SK-N-SH treated with all-trans-retinoic acid at 6 μM for 48 hours (cell line): ENCODE data around the gene PHACTR4.

ENCODE experiments used
- ATAC-seq: fragments of 200-7000 bp; cut with Tn5 transposase; 3 replicates; pipeline ENCODE4 v1.9.1; 2020; ENCODE audit warnings: mild to moderate bottlenecking, moderate library complexity
- ARNTL ChIP-seq: fragments of 450-650 bp; formaldehyde crosslinking; IDR thresholded peaks from 2 replicates; pipeline ENCODE4 v1.5.0; 2020; ENCODE audit warnings: low read depth, mild to moderate bottlenecking, moderate library complexity, borderline replicate concordance
- BACH2 ChIP-seq: fragments of 250-450 bp; sonication (Bioruptor Pico); IDR thresholded peaks from 2 replicates; pipeline ENCODE4 v1.9.0; 2021; ENCODE audit warnings: mild to moderate bottlenecking, borderline replicate concordance
- CSDC2 ChIP-seq: fragments of 250-450 bp; sonication (Bioruptor Pico); IDR thresholded peaks from 2 replicates; pipeline ENCODE4 v1.5.0; 2020; ENCODE audit warnings: mild to moderate bottlenecking, moderate library complexity
- ESRRG ChIP-seq: fragments of 250-450 bp; sonication (Bioruptor Pico); IDR thresholded peaks from 2 replicates; pipeline ENCODE4 v1.6.1; 2021; ENCODE audit warnings: mild to moderate bottlenecking
- ISL1 ChIP-seq: fragments of 250-450 bp; sonication (Bioruptor Pico); IDR thresholded peaks from 2 replicates; pipeline ENCODE4 v2.1.2; 2022; ENCODE audit warnings: mild to moderate bottlenecking, moderate library complexity
- OSR1 ChIP-seq: fragments of 250-450 bp; sonication (Bioruptor Pico); IDR thresholded peaks from 2 replicates; pipeline ENCODE4 v1.8.0; 2022; ENCODE audit warnings: moderate library complexity, mild to moderate bottlenecking, inconsistent platforms
- PPARA ChIP-seq: fragments of 250-450 bp; sonication (Bioruptor Pico); IDR thresholded peaks from 2 replicates; pipeline ENCODE4 v1.5.0; 2020; ENCODE audit warnings: mild to moderate bottlenecking, borderline replicate concordance
- RARB ChIP-seq: fragments of 250-450 bp; sonication (Bioruptor Pico); IDR thresholded peaks from 2 replicates; pipeline ENCODE4 v1.8.0; 2021; ENCODE audit warnings: mild to moderate bottlenecking, moderate library complexity
- SNAI2 ChIP-seq: fragments of 250-450 bp; sonication (Bioruptor Pico); IDR thresholded peaks from 2 replicates; pipeline ENCODE4 v1.5.0; 2020; ENCODE audit warnings: mild to moderate bottlenecking, moderate library complexity
- TCF4 ChIP-seq: fragments of 250-450 bp; sonication (Bioruptor Pico); IDR thresholded peaks from 2 replicates; pipeline ENCODE4 v1.8.0; 2021; ENCODE audit warnings: mild to moderate bottlenecking, moderate library complexity, borderline replicate concordance
- TOX ChIP-seq: fragments of 250-450 bp; sonication (Bioruptor Pico); IDR thresholded peaks from 2 replicates; pipeline ENCODE4 v1.8.0; 2021; ENCODE audit warnings: mild to moderate bottlenecking, moderate library complexity, borderline replicate concordance
- ZC3H10 ChIP-seq: fragments of 250-450 bp; sonication (Bioruptor Pico); IDR thresholded peaks from 2 replicates; pipeline ENCODE4 v1.5.1; 2021; ENCODE audit warnings: mild to moderate bottlenecking, moderate library complexity
- ZFP3 ChIP-seq: fragments of 250-450 bp; sonication (Bioruptor Pico); IDR thresholded peaks from 2 replicates; pipeline ENCODE4 v1.5.0; 2020; ENCODE audit warnings: mild to moderate bottlenecking, moderate library complexity
- ZFP30 ChIP-seq: fragments of 450-650 bp; formaldehyde crosslinking; IDR thresholded peaks from 2 replicates; pipeline ENCODE4 v1.5.0; 2022; ENCODE audit warnings: mild to moderate bottlenecking, moderate library complexity
- ZNF565 ChIP-seq: fragments of 450-650 bp; formaldehyde crosslinking; conservative IDR thresholded peaks from 2 replicates; pipeline ENCODE4 v1.5.0; 2020; ENCODE audit warnings: low read depth, mild to moderate bottlenecking, moderate library complexity
- ZNF70 ChIP-seq: fragments of 450-650 bp; formaldehyde crosslinking; IDR thresholded peaks from 2 replicates; pipeline ENCODE4 v1.5.0; 2020; ENCODE audit warnings: mild to moderate bottlenecking, moderate library complexity
- ZNF8 ChIP-seq: fragments of 450-650 bp; formaldehyde crosslinking; IDR thresholded peaks from 2 replicates; pipeline ENCODE4 v1.5.0; 2020; ENCODE audit warnings: mild to moderate bottlenecking, moderate library complexity
- TF ChIP-seq, protein P1 (sequence below): fragments of 250-450 bp; sonication (Bioruptor Pico); IDR thresholded peaks from 2 replicates; pipeline ENCODE4 v1.5.1; 2021; ENCODE audit warnings: mild to moderate bottlenecking, moderate library complexity
- TF ChIP-seq, protein P2 (sequence below): fragments of 250-450 bp; sonication (Bioruptor Pico); IDR thresholded peaks from 2 replicates; pipeline ENCODE4 v1.8.0; 2020; ENCODE audit warnings: mild to moderate bottlenecking, moderate library complexity, borderline replicate concordance
- TF ChIP-seq, protein P3 (sequence below): fragments of 250-450 bp; sonication (Bioruptor Pico); IDR thresholded peaks from 2 replicates; pipeline ENCODE4 v1.8.0; 2021; ENCODE audit warnings: low read depth, mild to moderate bottlenecking, moderate library complexity, borderline replicate concordance
- TF ChIP-seq, protein P4 (sequence below): fragments of 250-450 bp; sonication (Bioruptor Pico); IDR thresholded peaks from 2 replicates; pipeline ENCODE4 v1.5.1; 2020; ENCODE audit warnings: low read depth, mild to moderate bottlenecking, moderate library complexity
- TF ChIP-seq, protein P5 (sequence below): fragments of 250-450 bp; sonication (Bioruptor Pico); IDR thresholded peaks from 2 replicates; pipeline ENCODE4 v1.5.0; 2020; ENCODE audit warnings: mild to moderate bottlenecking, moderate library complexity

Gene PHACTR4

DNA sequence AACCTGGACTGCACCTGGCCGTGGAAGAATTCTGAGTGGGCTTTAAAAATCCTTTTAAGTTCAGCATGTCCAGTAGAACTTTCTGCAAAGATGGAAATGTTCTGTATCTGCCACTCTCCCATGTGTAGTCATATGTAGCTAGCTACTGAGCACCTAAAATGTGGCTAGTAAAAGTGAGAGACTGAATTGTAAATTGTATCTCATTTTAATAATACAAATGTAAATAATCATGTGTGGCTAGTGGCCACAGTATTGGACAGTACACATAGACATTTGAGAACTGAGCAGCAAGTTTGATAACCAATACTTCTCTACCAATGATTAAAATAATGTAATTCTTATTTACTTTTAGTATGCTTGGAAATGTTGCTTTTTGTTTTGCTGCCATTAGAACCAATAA lies 57.3 kb downstream of the PHACTR4 start:
- ATAC-seq, result no peak
- TF ChIP-seq, protein P1, sequence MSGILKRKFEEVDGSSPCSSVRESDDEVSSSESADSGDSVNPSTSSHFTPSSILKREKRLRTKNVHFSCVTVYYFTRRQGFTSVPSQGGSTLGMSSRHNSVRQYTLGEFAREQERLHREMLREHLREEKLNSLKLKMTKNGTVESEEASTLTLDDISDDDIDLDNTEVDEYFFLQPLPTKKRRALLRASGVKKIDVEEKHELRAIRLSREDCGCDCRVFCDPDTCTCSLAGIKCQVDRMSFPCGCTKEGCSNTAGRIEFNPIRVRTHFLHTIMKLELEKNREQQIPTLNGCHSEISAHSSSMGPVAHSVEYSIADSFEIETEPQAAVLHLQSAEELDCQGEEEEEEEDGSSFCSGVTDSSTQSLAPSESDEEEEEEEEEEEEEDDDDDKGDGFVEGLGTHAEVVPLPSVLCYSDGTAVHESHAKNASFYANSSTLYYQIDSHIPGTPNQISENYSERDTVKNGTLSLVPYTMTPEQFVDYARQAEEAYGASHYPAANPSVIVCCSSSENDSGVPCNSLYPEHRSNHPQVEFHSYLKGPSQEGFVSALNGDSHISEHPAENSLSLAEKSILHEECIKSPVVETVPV (CRISPR knock-in tag), result no peak
- TF ChIP-seq CSDC2, result no peak
- TF ChIP-seq, protein P2, sequence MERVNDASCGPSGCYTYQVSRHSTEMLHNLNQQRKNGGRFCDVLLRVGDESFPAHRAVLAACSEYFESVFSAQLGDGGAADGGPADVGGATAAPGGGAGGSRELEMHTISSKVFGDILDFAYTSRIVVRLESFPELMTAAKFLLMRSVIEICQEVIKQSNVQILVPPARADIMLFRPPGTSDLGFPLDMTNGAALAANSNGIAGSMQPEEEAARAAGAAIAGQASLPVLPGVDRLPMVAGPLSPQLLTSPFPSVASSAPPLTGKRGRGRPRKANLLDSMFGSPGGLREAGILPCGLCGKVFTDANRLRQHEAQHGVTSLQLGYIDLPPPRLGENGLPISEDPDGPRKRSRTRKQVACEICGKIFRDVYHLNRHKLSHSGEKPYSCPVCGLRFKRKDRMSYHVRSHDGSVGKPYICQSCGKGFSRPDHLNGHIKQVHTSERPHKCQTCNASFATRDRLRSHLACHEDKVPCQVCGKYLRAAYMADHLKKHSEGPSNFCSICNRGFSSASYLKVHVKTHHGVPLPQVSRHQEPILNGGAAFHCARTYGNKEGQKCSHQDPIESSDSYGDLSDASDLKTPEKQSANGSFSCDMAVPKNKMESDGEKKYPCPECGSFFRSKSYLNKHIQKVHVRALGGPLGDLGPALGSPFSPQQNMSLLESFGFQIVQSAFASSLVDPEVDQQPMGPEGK (CRISPR knock-in tag), result no peak
- TF ChIP-seq, protein P3, sequence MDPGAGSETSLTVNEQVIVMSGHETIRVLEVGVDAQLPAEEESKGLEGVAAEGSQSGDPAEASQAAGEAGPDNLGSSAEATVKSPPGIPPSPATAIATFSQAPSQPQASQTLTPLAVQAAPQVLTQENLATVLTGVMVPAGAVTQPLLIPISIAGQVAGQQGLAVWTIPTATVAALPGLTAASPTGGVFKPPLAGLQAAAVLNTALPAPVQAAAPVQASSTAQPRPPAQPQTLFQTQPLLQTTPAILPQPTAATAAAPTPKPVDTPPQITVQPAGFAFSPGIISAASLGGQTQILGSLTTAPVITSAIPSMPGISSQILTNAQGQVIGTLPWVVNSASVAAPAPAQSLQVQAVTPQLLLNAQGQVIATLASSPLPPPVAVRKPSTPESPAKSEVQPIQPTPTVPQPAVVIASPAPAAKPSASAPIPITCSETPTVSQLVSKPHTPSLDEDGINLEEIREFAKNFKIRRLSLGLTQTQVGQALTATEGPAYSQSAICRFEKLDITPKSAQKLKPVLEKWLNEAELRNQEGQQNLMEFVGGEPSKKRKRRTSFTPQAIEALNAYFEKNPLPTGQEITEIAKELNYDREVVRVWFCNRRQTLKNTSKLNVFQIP (CRISPR knock-in tag), result no peak
- TF ChIP-seq TOX (CRISPR knock-in tag), result no peak
- no peak for TF ChIP-seq ARNTL (CRISPR knock-in tag)

DNA sequence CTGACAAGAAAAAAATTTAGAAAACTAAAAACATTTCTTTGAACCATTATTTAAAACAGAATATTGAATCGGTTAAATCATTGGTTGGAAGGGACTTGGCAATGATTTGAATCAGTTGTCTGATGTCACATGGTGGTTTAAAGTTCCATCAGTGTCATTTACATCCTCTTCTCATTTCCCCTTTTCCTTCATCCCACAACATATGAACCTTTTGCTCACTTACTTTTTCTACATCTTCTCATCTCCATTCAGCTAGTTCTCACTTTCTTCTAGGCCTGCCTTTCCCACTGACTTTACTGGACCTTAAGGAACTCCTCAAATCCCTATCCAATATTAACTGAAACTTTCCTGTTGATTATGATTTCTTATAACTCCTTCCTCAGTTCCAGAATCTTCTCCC lies 58.5 kb downstream of the PHACTR4 start:
- no peak for TF ChIP-seq RARB (CRISPR knock-in tag)
- TF ChIP-seq, protein P4, sequence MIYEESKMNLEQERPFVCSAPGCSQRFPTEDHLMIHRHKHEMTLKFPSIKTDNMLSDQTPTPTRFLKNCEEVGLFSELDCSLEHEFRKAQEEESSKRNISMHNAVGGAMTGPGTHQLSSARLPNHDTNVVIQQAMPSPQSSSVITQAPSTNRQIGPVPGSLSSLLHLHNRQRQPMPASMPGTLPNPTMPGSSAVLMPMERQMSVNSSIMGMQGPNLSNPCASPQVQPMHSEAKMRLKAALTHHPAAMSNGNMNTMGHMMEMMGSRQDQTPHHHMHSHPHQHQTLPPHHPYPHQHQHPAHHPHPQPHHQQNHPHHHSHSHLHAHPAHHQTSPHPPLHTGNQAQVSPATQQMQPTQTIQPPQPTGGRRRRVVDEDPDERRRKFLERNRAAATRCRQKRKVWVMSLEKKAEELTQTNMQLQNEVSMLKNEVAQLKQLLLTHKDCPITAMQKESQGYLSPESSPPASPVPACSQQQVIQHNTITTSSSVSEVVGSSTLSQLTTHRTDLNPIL (CRISPR knock-in tag), result no peak
- TF ChIP-seq ZFP30 (CRISPR knock-in tag), result no peak
- TF ChIP-seq ESRRG, result no peak
- TF ChIP-seq SNAI2 (CRISPR knock-in tag), result no peak
- no peak for TF ChIP-seq ISL1
- TF ChIP-seq ZFP3, result no peak
- no peak for TF ChIP-seq ZNF565 (CRISPR knock-in tag)
- TF ChIP-seq, protein P2 (CRISPR knock-in tag), result no peak
- no peak for TF ChIP-seq ZNF8 (CRISPR knock-in tag)
- TF ChIP-seq ZC3H10 (CRISPR knock-in tag), result no peak
- TF ChIP-seq BACH2 (CRISPR knock-in tag), result no peak
- no peak for TF ChIP-seq TOX (CRISPR knock-in tag)
- TF ChIP-seq, protein P5, sequence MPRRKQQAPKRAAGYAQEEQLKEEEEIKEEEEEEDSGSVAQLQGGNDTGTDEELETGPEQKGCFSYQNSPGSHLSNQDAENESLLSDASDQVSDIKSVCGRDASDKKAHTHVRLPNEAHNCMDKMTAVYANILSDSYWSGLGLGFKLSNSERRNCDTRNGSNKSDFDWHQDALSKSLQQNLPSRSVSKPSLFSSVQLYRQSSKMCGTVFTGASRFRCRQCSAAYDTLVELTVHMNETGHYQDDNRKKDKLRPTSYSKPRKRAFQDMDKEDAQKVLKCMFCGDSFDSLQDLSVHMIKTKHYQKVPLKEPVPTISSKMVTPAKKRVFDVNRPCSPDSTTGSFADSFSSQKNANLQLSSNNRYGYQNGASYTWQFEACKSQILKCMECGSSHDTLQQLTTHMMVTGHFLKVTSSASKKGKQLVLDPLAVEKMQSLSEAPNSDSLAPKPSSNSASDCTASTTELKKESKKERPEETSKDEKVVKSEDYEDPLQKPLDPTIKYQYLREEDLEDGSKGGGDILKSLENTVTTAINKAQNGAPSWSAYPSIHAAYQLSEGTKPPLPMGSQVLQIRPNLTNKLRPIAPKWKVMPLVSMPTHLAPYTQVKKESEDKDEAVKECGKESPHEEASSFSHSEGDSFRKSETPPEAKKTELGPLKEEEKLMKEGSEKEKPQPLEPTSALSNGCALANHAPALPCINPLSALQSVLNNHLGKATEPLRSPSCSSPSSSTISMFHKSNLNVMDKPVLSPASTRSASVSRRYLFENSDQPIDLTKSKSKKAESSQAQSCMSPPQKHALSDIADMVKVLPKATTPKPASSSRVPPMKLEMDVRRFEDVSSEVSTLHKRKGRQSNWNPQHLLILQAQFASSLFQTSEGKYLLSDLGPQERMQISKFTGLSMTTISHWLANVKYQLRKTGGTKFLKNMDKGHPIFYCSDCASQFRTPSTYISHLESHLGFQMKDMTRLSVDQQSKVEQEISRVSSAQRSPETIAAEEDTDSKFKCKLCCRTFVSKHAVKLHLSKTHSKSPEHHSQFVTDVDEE (CRISPR knock-in tag), result no peak
- TF ChIP-seq OSR1, result no peak
- no peak for ATAC-seq

DNA sequence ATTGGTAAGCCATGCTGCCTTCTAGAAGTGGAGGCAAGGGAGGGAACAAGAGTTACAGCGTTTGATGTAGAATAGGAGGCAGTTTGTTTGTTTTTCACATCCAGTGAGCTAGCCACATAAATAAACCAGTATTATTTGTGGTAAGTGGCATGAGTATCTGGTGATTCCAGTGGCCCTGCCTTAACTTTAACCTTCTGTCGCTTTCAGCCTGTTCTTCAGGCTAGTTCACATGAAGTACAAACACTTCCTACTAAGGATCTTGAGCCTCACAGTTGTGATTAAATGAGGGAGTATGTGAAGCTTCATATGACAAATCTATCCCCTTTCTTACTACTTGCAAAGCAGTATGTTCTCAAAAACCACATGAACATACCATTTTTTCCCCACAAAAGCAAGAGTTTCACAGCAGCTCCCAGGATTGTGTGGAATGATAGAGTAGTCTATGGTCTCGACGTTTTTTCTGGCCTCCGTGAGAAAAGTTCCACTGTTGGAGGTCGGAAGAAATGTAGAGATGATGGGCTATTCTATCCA lies 59.5 kb downstream of the PHACTR4 start:
- ATAC-seq, result no peak
- TF ChIP-seq TOX (CRISPR knock-in tag) (no peak), ESRRG (no peak), ISL1 (no peak), BACH2 (CRISPR knock-in tag) (no peak), ZNF70 (CRISPR knock-in tag) (no peak), PPARA (no peak), ZNF565 (CRISPR knock-in tag) (no peak), SNAI2 (CRISPR knock-in tag) (no peak), ZFP3 (no peak), ARNTL (CRISPR knock-in tag) (no peak), TCF4 (CRISPR knock-in tag) (no peak), OSR1 (no peak)
- TF ChIP-seq, protein P4 (CRISPR knock-in tag), result no peak
- TF ChIP-seq, protein P2 (CRISPR knock-in tag), result no peak
